ENCODE data around the gene RXRA.

The RXRA gene

DNA sequence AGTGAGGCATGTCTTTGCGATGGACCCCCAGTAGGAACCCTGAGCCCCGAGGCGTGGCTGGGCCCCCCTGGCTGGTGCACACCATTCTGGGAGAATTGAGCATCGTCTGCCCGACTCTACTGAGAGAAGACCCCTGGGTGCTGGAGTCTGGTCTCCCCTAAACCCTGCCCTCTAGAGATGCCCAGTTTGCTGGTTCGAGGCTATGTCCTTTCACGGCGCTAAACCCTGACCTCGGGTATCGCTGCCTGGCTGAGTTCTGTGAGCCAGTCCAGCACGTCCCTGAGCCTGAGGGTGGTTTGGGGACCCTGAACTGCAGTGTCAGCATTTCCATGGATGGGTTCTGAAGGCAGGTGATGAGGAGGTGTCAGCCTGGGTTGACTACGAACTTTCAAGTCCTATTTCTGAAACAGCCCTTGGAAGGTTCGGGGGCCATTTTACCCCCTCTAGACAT is 128.8 kb downstream of the RXRA start:
- DNase-seq (ENCODE audit: low read depth), result no peak

DNA sequence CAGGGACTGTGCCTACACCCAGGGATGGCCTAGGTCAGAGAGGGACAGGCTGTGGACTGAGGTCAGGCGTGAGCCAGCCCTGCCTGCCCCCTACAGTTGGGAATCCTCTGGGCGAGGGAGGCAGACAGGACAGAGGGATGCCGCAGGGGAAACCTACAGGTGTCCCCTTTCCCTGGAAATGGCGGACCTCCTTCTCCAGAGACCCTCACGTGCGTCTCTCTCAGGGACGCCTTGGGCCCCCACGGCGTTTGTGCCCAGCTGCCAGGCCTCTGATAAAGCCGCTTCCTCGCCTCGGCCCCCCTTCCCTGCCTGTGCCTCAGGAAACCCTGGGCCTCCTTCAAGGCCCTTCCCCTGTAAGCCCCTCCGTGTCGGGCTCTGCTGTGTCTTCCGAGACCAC is 129.3 kb downstream of the RXRA start:
- DNase-seq (ENCODE audit: low read depth), result no peak

DNA sequence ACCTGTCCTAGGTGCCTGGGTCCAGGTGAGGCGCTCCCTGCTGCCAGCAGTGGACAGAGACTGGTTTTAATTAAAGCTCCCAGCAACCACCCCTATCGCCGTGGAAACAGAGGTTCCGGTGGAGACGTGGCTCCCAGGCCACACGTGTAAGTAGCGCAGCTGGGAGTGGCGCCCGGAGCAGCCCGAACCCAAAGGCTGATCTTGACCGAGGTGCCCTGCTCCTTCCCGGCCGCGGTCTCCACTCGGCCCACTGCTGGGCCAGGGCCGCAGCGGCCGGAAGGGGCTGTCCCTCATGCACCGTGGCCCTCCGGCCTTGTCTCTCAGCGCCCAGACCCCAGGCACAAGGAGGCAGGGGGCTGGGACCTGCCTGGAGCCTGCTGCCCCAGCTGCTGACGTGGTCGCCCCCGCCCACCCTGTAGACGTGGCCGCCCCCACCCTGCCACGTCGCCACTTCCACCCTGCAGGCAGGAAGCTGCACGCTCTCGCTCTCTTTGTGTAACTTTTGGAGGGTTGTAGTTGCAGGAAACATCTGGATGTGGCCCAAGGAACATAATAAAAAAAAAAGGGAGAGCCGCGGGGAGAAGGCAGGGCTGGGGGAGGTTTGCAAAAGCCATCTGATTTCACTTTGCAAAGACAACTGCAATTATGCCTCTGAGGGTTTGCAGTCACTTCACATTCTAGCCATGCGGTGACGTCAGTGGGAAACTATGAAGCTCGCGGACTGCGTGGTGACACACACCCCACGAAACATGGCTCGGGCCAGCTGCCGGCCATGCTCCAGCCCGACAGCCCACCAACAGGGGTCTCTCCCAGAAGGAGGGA is 129.9 kb downstream of the RXRA start:
- DNase-seq (ENCODE audit: low read depth), result peak; percentile 60

DNA sequence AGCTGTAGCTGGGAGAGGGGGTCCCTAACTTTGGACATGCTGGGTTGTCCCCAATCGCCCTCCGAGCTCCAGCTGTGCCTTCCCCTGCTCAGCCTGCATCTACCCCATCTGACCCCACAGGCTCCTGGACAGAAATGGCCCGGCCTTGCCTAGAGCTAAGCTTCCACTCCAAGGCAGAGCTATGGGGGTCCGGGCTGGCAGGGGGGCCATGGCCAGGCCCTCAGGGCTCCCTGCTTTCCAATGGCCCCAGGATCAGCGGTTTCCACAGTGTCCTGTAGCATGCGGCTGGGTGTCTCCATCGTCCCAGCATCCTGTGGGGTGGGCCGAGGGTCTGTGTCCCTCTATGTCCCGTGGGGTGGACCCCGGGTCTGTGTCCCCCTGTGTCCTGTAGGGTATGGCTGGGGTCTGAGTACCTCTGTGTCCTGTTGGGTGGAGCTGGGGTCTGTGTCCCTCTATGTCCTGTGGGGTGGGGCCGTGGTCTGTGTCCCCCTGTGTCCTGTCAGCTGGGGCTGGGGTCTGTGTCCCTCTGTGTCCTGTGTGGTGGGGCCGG is 130.6 kb downstream of the RXRA start:
- no peak for DNase-seq (ENCODE audit: low read depth)

DNA sequence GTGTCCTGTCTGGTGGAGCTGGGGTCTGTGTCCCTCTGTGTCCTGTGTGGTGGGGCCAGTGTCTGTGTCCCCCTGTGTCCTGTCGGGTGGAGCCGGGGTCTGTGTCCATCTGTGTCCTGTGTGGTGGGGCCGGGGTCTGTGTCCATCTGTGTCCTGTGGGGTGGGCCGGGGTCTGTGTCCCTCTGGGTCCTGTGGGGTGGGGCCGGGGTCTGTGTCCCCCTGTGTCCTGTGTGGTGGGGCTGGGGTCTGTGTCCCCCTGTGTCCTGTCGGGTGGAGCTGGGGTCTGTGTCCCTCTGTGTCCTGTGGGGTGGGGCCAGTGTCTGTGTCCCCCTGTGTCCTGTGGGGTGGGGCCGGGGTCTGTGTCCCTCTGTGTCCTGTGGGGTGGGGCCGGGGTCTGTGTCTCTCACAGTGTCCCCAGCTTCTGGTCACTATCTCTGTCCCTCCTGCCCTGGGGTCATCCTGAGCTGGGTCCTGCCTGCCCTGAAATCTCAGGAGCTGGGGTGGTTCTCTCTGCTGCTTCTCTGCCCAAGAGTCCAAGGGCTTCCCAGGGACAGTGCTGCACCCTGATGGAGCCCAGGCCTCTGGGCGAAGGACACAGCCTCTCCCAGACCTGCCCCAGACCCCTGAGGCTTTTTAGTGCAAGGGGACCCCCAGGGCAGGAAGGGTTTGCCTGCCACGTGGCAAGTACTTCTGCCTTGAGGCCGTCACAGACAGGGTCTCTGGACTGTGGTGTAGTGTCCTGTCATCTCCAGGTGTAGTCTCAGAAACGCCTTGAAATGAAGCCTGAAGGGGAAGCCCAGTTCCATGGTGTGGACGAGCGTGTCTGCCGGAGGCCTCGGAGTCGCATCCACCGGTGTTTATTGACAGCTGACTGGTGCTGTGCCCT is 131.3 kb downstream of the RXRA start:
- no peak for DNase-seq (ENCODE audit: low read depth)

DNA sequence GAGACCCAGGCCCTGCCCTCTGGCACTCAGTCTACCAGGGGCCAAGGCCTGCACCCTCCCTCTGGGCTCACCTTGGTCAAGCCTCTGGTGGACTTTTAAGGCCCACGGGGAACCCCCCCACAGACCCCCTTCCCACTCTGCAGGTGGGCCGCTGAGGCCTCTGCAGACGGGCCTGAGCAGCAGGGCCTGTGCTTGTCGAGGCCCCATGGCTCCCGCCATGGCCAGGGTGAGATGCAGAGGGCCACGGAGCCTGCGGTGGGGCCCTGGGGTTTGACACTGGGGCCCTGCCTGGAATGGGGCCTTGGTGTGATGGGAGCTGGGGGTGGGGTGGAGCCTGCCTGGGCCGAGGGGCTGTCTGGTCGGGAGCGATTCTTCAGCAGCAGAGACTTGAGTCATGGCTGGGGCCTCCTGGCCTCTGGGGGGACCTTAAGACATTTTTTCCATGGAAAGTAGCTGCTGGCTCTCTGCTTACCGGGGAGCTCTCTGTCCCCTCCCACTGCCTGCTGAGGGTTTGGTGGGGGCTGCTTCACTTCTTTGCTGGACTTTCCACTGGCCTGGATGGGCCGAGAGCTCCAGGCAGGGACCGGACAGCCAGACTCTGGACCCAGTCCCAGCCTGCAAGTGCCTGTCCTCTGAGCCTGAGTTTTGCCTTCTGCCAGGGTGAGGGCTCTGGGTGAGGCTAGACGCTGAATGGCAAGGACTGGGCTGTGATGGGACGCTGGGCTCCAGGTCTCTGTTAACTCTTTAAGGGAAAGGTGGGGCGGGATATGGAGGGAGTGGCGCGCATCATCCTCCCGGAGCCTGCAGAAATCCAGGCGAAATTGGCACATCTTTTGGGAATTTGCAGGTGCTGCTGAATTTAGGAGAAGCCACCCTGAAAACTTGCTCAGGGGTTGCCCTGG is 132.2 kb downstream of the RXRA start:
- no peak for DNase-seq (ENCODE audit: low read depth)

DNA sequence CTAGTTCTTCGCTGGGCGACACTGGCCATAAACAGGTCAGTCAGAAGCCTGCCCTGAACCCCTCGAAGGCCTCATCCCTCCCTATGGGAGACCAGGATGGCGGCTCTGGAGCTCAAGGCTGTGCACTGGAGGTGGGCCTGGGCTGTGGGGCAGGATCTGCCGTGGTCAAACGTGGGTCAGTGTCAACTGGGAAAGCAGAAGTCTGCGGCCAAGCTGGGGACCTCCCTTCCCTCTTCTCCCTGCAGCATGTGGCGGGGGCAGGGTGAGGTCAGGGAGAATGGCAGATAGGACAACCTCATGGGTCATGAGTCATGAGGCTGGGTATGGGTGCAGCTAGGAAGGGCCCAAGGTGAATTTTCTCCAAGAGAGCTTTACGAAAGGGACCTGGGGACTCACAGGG is 132.9 kb downstream of the RXRA start:
- DNase-seq (ENCODE audit: low read depth), result no peak

DNA sequence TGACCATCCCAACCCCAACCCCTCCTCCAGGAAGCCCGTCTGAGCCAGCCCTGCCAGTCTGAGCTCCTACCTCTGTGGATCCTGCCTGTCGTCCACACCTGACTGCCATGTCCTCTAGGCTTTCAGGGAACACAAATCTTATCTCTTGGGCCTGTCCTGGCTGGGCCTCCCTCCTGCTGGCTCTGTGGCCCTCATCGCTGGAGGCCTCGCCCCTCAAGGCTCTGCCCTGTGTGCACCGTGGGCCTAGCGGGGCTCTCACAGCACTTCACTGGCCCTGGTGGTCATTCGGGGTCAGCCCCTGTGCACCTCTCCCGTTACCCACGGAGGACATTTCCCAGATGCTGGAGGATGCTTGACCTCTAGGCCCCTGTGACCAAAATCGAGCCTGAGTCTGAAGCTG is 133.3 kb downstream of the RXRA start:
- DNase-seq (ENCODE audit: low read depth), result no peak

DNA sequence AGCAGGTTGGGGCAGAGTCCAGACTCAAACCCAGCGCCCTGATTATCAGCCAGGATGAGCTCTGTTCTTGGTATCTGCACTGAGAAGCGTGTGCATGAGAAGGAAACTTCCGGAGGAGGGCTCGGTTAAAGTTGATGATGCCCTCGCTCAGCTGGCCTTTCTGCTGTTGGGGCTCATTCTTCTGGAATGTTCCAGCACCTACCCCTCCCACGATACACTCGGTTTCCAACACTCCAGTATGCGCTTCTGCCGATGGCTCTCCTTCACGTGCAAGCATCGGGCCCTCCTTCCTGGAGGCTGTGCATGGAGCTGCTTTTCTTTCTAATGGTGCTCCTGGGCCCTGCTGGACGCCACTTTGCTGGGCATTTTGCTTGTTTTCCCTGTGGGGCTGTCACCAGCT is 134.0 kb downstream of the RXRA start:
- no peak for DNase-seq (ENCODE audit: low read depth)

DNA sequence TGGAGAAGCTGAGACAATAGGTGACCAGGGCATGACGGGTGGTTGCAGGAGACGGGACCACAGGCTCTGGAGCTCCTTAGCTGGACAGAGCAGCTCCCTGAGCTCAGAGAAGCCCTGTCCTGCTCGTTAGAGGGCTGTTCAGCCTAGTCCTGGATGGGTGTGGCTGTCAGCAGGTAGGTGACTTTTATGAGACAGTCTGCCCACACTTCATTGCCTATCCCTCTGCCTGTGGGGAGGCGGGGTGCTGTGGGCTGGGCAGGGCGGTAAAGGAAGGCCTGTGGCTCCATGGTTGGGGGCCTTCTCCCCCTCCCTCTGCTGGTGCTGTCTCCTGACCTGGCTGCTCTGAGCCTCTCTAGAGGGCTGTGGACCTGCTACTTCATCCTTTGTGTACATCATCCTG is 134.6 kb downstream of the RXRA start:
- DNase-seq (ENCODE audit: low read depth), result no peak

DNA sequence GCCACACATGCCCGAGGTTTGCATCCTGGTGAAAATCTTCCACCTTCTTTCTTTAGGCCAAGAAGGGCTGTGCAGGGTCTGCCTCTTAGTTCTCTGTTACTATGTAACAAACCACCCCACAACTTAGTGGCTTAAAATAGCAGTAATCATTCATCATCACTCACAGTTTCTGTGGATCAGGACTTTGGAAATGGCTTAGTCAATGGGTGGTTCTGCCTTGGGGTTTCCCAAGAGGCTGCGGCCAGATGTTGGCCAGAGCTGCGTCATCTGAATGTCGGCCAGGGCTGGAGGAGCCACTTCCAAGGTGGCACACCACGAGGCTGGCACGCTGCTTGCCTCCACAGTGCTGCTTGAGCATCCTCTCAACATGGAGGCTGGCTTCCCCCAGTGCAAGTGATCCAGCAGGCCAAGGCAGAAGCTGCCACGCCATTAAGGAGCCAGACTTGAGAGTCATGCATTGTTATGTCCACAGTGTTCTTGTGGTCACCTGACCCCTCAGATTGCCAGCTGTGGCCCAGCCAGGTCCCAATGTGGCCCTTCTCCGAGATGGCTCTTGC is 135.2 kb downstream of the RXRA start:
- DNase-seq (ENCODE audit: low read depth), result no peak

DNA sequence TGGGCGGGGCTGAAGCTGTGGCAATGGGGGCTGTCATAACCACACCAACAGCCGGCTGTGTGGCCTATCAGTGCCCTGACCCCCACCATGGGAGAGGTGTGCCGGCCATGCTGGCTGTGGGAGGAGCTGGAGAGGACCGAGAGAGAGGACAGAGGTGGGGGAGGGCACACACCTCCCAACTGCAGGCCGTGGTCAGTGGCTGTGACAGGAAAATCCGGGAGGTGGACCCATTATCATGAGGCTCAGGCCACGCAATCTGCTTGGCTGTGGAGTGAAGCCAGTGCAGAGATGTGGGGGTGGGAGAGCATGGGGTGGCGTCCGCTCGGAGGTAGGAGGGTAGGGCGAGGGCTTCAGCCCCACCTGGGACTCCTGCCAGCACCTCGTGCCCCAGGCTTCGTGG is 136.1 kb downstream of the RXRA start:
- no peak for DNase-seq (ENCODE audit: low read depth)

DNA sequence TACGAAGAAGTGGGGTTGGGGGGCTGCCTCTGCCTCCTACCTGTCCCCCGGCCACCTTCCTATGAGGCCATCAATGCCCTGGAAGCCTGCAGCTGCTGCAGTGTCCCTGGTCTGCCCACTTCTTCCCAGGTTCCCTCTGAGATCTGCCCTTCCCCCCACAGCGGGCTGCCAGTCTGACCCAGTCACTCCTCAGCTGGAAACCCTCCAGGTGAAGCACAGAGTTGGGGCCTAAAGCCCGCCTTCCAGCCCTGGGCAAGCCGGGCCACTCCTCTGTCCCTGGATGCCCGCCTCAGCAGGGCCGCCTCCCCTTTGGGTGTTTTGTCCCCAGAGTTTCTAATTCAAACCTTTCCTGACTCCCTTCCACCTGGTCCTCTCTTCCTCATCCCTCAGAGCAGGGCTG is 137.0 kb downstream of the RXRA start:
- DNase-seq (ENCODE audit: low read depth), result no peak

DNA sequence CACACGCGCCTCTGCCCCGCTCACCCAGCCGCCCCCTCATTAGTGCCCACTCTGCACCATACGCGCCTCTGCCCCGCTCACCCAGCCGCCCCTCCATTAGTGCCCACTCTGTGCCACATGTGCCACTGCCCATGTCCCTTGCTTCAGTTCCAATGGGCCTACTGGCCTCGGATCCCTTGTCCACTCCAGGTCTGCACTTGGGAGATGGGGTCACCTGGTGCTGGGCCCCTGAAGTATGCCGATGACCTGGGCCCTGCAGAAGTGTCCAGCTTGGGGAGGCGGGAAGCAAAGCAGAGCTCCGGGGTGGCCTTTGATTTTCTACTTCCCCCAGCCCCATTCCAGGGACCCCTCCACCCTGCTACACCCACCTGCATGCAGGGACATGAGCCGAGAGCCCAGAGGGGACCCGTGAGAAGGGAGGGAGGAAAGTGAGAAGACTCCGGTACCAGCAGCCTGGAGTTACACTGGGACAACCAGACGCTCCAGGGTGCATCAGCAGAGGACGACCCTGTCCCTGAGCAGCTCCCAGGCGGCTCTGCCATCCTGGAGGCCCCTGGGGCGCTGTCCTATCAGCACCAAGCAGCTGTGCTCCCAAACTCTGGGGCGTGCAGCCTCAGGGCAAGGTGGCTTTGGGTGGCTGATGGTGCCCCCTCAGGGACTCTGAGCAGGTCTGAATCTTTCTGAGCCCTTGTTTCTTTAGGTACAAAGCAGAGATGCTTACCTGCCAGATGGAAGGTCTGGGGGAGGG is 140.8 kb downstream of the RXRA start:
- DNase-seq (ENCODE audit: low read depth), result no peak

DNA sequence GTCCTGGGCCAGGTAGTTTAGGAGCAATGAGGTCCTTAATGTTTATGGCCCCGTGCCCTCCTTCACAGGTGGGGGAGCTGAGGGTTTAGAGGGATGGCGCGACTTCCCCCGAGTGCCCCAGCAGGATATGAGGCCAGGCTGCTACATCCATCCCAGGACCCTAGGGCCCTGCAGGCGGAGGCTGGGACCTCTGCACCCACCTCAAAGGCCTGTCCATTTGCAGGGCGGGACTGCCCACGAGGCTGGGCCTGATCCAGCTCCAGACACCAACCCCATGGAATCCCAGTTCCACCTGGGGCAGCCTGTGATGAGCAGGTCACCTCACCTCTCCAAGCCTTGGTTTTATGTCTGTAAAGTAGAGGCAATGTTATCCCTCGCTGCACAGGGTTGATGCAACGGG is 142.1 kb downstream of the RXRA start:
- no peak for DNase-seq (ENCODE audit: low read depth)

DNA sequence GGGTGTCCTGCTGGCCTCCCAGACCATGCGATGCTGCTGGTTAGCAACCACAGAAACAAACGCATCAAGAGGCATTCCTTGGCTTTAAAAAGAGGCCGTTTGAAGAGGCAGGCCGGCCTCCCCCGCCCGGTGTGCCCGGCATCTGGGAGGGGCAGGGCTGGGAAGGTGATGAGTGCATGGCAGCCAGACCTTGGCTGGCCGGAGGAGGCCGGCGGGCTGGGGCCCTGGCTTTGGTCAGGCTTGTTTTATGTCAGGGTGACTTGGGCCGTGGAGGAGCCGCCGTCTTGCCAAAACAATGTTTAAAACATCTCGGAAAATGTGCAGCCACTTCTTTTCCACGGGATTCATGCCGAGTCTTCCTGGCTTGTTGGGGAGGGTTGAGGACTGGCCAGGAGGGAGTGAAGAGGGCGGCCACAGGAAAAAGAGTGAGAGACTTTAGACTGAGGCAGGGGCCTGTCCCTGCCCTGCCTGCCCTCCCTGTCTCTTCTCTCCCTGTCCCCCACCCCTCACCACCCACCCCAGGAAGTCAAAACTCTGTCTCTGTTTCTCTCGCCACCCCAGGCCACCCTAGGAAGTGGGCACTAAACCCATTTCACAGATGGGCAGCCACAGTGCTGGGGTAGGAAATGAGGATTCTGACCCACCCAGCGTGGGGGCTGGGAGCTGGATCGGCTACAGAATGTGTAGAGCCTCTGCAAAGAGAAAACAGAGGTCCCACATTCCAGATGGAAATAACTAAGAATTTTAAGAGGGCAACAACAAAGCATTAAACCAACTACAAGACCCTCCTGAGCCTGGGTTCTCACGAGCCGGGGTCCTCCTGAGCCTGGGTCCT is 143.0 kb downstream of the RXRA start:
- no peak for DNase-seq (ENCODE audit: low read depth)

DNA sequence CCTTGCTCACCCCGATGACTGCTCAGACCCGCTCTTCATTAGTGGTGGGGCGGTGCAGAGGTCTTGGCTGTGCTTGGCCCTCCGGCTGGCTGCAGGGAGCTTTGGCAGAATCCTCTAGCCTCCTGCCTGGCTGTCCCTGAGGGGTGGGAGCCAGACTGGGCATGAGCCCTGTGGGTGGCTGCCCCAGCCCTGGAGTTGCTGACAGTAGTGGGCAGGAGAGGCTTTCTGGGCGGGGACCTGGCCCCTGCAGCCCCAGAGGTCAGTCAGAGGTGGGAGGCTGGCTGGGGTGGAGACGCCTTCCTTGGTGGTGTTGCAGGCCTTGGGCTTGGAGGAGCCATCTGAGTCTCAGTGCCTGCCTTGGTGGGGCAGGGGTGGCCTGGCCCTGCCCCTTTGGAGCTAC is 146.0 kb downstream of the RXRA start:
- DNase-seq (ENCODE audit: low read depth), result no peak

DNA sequence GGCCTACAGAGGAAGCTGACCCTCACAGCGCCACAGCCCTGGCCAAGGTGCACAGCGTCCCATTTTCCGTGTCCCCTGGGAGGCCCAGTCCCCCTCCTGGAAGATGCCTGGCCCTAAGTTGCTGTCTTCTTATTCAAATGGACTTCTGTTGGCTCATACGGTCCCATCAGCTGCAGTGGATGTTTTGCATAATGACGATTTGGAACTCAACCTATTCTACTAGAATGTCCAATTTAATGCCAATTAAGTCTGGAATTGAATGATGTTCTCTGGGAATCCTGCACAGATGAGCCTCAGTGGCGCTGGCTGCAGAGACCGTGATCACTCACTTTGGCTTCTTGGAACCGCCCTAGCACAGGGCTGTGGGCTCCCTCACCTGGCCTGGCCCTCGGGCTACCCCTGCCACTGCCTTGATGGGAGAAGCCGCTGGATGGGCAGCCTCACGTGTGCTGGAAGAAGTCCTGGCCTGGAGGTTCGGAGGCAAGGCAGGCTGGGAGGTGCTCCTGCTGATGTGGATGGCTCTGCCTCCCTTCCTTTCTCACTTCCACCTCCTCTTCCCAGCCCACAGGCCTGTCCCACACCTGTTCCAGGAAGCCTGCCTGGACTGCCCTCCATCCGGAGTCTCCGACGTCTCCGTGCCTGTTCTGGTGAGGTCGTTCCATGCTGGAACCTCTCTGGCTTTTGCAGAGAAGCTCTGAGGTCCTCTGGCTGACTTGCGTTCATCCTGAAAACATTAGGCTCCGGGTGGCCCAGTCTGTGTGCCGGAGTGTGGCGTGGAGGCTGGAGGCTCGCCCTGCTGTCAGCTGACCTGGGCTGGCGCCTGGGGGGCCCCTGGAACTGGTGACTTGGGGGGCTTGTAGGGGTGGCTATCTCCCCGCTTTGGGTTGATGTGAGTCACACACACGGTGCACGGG is 147.1 kb downstream of the RXRA start:
- no peak for DNase-seq (ENCODE audit: low read depth)

DNA sequence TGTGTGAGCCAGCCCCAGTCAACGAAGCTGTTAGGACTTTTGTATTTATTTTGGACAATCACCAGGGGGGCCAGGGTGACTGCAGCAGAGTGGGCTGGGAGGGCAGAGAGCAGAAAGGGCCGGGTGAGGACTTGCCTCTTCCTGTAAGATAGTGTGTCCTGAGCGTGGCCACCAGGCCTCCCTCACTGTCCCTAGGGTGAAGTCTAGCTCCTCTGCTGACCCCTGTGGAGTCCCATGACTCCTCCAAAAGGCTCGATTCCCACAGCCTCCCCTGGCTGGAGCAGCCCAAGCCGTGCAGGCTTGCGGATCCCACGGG is 147.8 kb downstream of the RXRA start:
- DNase-seq (ENCODE audit: low read depth), result no peak
